HepG2 (cell line): ENCODE results near the gene ADSS1. TPM values are rescaled to one million over a fixed set of nuclear protein-coding genes. Genes with fewer than 3 reads are reported as not detected.

Source experiments
- ATAC-seq: fragments of 200-7000 bp; cut with Tn5 transposase; 3 replicates; pipeline ENCODE4 v1.9.1; 2020; ENCODE audit warnings: mild to moderate bottlenecking, moderate library complexity
- BruUV-seq: library from RNA; stranded (reverse); fragments of 400-500 nt; replicated peaks from 2 replicates; lab custom pipeline; 2021; lab: Mats Ljungman, UMichigan
- CTCF ChIA-PET: fragments of 300-600 bp; formaldehyde crosslinking; extraction: SDS; loops from one replicate; lab custom pipeline; 2021; ENCODE audit warnings: low total read pairs, inconsistent platforms, low intra/inter-chr PET ratio; lab: Yijun Ruan, JAX
- POLR2A ChIA-PET: fragments of 350-600 bp; sonication (Branson Sonifier 250); formaldehyde crosslinking; loops from one replicate; lab custom pipeline; 2020; ENCODE audit warnings: antibody characterized with exemption, inconsistent platforms; lab: Yijun Ruan, JAX
- DNase-seq: peaks from one replicate; pipeline ENCODE4 v3.0.0-alpha.2; 2015; ENCODE audit warnings: low spot score
- FAIRE-seq: peaks from 3 replicates; lab custom pipeline; 2011; peaks lifted over from hg19 to GRCh38; lab: Jason Lieb, UNC
- H2AFZ ChIP-seq: one replicate; pipeline ENCODE4 v1.6.1; 2011; ENCODE audit warnings: low read length, inconsistent platforms
- H3K27ac ChIP-seq: fragments of 300-600 bp; 3 replicates; pipeline ENCODE4 v1.8.0; 2011; ENCODE audit warnings: mixed run types, mild to moderate bottlenecking, mixed read lengths, low read length, inconsistent platforms; ENCODE audit not compliant: insufficient read depth; ENCODE audit errors: extremely low read length
- H3K27me3 ChIP-seq, 2 experiments: fragments of 200-600 bp in 1 of 2; 2 replicates in 1 of 2; 3 replicates in 1 of 2; pipeline versions ENCODE4 v1.6.0 to v1.8.0; 2011; ENCODE audit warnings: low read length in 2 of 2, mild to moderate bottlenecking in 2 of 2, moderate library complexity in 2 of 2, inconsistent platforms in 1 of 2; ENCODE audit not compliant: insufficient read depth in 2 of 2, control insufficient read depth in 1 of 2
- H3K36me3 ChIP-seq, 2 experiments: fragments of 200-600 bp in 1 of 2; replicated peaks in 1 of 2; 2 replicates in 1 of 2; 3 replicates in 1 of 2; pipeline versions ENCODE4 v1.5.1 to v1.8.0; 2011; ENCODE audit warnings: low read length in 2 of 2, inconsistent platforms in 1 of 2; ENCODE audit not compliant: insufficient read depth in 2 of 2, control insufficient read depth in 1 of 2
- H3K4me1 ChIP-seq: 2 replicates; pipeline ENCODE4 v1.5.1; 2012; ENCODE audit warnings: low read length, inconsistent platforms; ENCODE audit not compliant: insufficient read depth
- H3K4me2 ChIP-seq: 2 replicates; pipeline ENCODE4 v1.6.0; 2011; ENCODE audit warnings: low read depth, low read length, inconsistent platforms
- H3K4me3 ChIP-seq, 3 experiments: fragments of 200-600 bp in 1 of 3; sonication (generic), shearing (Covaris generic) in 1 of 3; replicated peaks in 1 of 3; 2 replicates each; pipeline ENCODE4 v1.5.1; 2011 to 2016; ENCODE audit warnings: low read length in 3 of 3, inconsistent platforms in 2 of 3, low read depth in 2 of 3, mild to moderate bottlenecking in 2 of 3, control low read depth in 1 of 3, mixed read lengths in 1 of 3; ENCODE audit not compliant: insufficient read depth in 1 of 3
- H3K79me2 ChIP-seq: one replicate; pipeline ENCODE4 v1.6.1; 2011; ENCODE audit warnings: low read length, inconsistent platforms; ENCODE audit not compliant: insufficient read depth
- H3K9ac ChIP-seq: 2 replicates; pipeline ENCODE4 v1.6.0; 2011; ENCODE audit warnings: mild to moderate bottlenecking, low read depth, low read length, inconsistent platforms; ENCODE audit not compliant: insufficient read depth
- H3K9me3 ChIP-seq: 2 replicates; pipeline ENCODE4 v1.5.1; 2012; ENCODE audit warnings: mild to moderate bottlenecking, low read length
- H4K20me1 ChIP-seq: 2 replicates; pipeline ENCODE4 v1.6.0; 2011; ENCODE audit warnings: inconsistent platforms, mild to moderate bottlenecking, low read length, moderate library complexity; ENCODE audit not compliant: insufficient read depth
- HNRNPL ChIP-seq: fragments of 200-400 bp; formaldehyde crosslinking; IDR thresholded peaks from 2 replicates; pipeline ENCODE4 v1.6.1; 2017; ENCODE audit warnings: mild to moderate bottlenecking, low read depth, low read length
- MZF1 ChIP-seq: sonication (generic); formaldehyde crosslinking; IDR thresholded peaks from 2 replicates; pipeline ENCODE4 v1.8.1; 2023; ENCODE audit warnings: mild to moderate bottlenecking, missing genetic modification reagents, borderline replicate concordance
- NFATC3 ChIP-seq: sonication (generic); formaldehyde crosslinking; IDR thresholded peaks from 2 replicates; pipeline ENCODE4 v1.5.1; 2020; ENCODE audit warnings: mild to moderate bottlenecking, missing genetic modification reagents
- NFE2L2 ChIP-seq: fragments of 150-350 bp; IDR thresholded peaks from 2 replicates; pipeline ENCODE4 v1.6.1; 2014; ENCODE audit warnings: low read length
- NFYC ChIP-seq: IDR thresholded peaks from 2 replicates; pipeline ENCODE4 v1.6.1; 2016; ENCODE audit warnings: missing genetic modification reagents, missing compliant biosample characterization
- POLR2G ChIP-seq: fragments of 200-400 bp; formaldehyde crosslinking; IDR thresholded peaks from 2 replicates; pipeline ENCODE4 v1.6.1; 2018; ENCODE audit warnings: mild to moderate bottlenecking, low read depth, low read length, moderate library complexity
- PRPF4 ChIP-seq: fragments of 200-400 bp; formaldehyde crosslinking; IDR thresholded peaks from 2 replicates; pipeline ENCODE4 v1.6.1; 2016; ENCODE audit warnings: low read length, low read depth; ENCODE audit not compliant: poor library complexity, severe bottlenecking
- RFX3 ChIP-seq: IDR thresholded peaks from 2 replicates; pipeline ENCODE4 v1.6.1; 2016; ENCODE audit warnings: missing biosample characterization, missing genetic modification reagents
- ZNF484 ChIP-seq: sonication (generic); formaldehyde crosslinking; IDR thresholded peaks from 2 replicates; pipeline ENCODE4 v1.5.1; 2020; ENCODE audit warnings: mild to moderate bottlenecking, low read depth, missing genetic modification reagents, borderline replicate concordance
- ZNF737 ChIP-seq: sonication (generic); formaldehyde crosslinking; IDR thresholded peaks from 2 replicates; pipeline ENCODE4 v1.5.0; 2020; ENCODE audit warnings: missing genetic modification reagents, mild to moderate bottlenecking, borderline replicate concordance
- ZNF768 ChIP-seq: sonication (generic); formaldehyde crosslinking; IDR thresholded peaks from 2 replicates; pipeline ENCODE4 v1.4.0; 2020; ENCODE audit warnings: missing genetic modification reagents
- WGBS: methylation state at CpG from one replicate; pipeline ENCODE4 v1.1.6; 2017; ENCODE audit warnings: low lambda C conversion rate; 5-methylcytosine and 5-hydroxymethylcytosine counted together
- in situ Hi-C: cut with HindIII; loops from 2 replicates; pipeline ENCODE4 v1.10.0; 2017; ENCODE audit warnings: low pct_unique_long_range_greater_than_20kb; ENCODE audit not compliant: extremely low pct_ligation_motif_present
- intact Hi-C: fragments of 100-400 bp; cut with micrococcal nuclease; formaldehyde crosslinking; loops from one replicate; pipeline ENCODE4 v1.10.0; 2022; ENCODE audit not compliant: unreplicated experiment
- polyA plus RNA-seq, 8 experiments: library from polyadenylated mRNA; depleted of rRNA in 3 of 8; stranded (reverse) in 7 of 8; unstranded in 1 of 8; fragments of >200 nt; fragmentation: Illumina TruSeq in 4 of 8; extraction: Trizol in 4 of 8; gene quantifications; 2 replicates each; pipeline versions ENCODE4 v1.2.1 to v1.2.3, GENCODE V29; 2011 to 2016; ENCODE audit warnings: low read depth in 4 of 8, missing spikeins in 1 of 8, mixed read lengths in 1 of 8; ENCODE audit not compliant: insufficient read depth in 1 of 8
- total RNA-seq, 5 experiments: library from RNA; depleted of rRNA; stranded (reverse); fragments of >200 nt; fragmentation: Illumina TruSeq; extraction: Trizol; gene quantifications; 2 replicates each; pipeline ENCODE4 v1.2.3, GENCODE V29; 2016; ENCODE audit warnings: low read depth in 1 of 5
- TF ChIP-seq, protein P1 (sequence below): sonication (generic); formaldehyde crosslinking; IDR thresholded peaks from 2 replicates; pipeline ENCODE4 v1.5.0; 2020; ENCODE audit warnings: missing genetic modification reagents, mild to moderate bottlenecking, borderline replicate concordance
- TF ChIP-seq, protein P2 (sequence below): sonication (generic); formaldehyde crosslinking; IDR thresholded peaks from 2 replicates; pipeline ENCODE4 v1.4.0; 2020; ENCODE audit warnings: missing genetic modification reagents, mild to moderate bottlenecking, borderline replicate concordance
- TF ChIP-seq, protein P3 (sequence below): sonication (generic); formaldehyde crosslinking; IDR thresholded peaks from 2 replicates; pipeline ENCODE4 v1.5.1; 2020; ENCODE audit warnings: mild to moderate bottlenecking, missing genetic modification reagents, moderate library complexity
- TF ChIP-seq, protein P4 (sequence below): sonication (generic); formaldehyde crosslinking; IDR thresholded peaks from 2 replicates; pipeline ENCODE4 v1.5.0; 2020; ENCODE audit warnings: mild to moderate bottlenecking, low read depth, missing genetic modification reagents, borderline replicate concordance
- TF ChIP-seq, protein P5 (sequence below): conservative IDR thresholded peaks from 2 replicates; pipeline ENCODE4 v1.6.1; 2018; ENCODE audit warnings: missing genetic modification reagents

ADSS1 gene
- total and polyA plus RNA-seq, 2 of the 13 experiments (the other 11 are each of a cell fraction or from before 2014, with no cell fraction given), result 1.0 to 36.7 TPM

DNA sequence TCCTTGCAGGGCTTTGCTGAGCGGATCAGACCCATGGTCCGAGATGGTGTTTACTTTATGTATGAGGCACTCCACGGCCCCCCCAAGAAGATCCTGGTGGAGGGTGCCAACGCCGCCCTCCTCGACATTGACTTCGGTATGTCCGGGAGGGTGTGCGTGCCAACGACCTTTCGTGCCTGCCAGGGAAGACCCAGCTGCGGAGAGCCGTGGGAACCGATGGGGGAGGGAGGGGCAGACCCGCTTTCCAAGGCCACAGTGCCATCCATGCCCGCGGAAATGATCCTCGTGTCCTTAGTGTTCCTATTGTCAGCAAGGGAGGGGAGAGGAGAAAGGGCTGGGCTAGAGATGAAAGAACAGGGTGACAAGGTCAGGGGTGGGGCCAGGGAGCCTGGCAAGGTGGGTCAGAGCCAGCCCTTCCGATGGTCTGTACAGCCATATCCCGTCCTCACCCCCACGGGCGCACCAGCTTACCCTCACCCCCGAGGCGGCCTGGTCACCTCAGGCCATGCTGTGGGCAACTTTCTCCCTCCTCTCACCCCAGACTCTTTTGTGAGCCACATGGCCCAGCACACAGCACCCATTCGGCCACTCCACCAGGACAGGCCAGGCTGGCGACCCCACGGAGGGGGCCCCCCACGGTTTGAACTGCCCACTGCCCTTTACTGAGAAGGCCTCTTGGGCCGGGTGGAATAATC lies 17.2 kb downstream of the ADSS1 start:
- DNase-seq (no peak), FAIRE-seq (no peak), ATAC-seq (no peak)
- Histone ChIP-seq H3K9me3 (no peaks in the 10 kb centered on the region), H3K4me2 (no peak overlapping the region), H2AFZ (no peak overlapping the region), H3K4me1 (peaks cover 39% of the 10 kb centered on the region), H3K27ac (no peak overlapping the region), H4K20me1 (no peaks in the 10 kb centered on the region), H3K36me3 (no peaks in the 10 kb centered on the region; a peak in 2 of 5 replicates), H3K27me3 (no peaks in the 10 kb centered on the region), H3K9ac (no peak overlapping the region), H3K4me3 (no peak overlapping the region), H3K79me2 (no peaks in the 10 kb centered on the region)
- intact Hi-C loops (no loop called here), in situ Hi-C loops (no loop called here)
- CTCF ChIA-PET, result no interaction called here
- 84% methylated on average over 22 of the region's 29 CpGs for WGBS
- POLR2A ChIA-PET, result no interaction called here
- no TSS peak for BruUV-seq
- TF ChIP-seq ZNF768 (no peak), NFE2L2 (no peak), NFYC (CRISPR knock-in tag) (no peak), ZNF484 (CRISPR knock-in tag) (no peak), RFX3 (CRISPR knock-in tag) (no peak), HNRNPL (0 out of 2 replicates have a peak, but pooled peaks have one; percentile 30), MZF1 (CRISPR knock-in tag) (no peak), PRPF4 (no peak), NFATC3 (CRISPR knock-in tag) (no peak), POLR2G (no peak), ZNF737 (CRISPR knock-in tag) (no peak)
- TF ChIP-seq, protein P1, sequence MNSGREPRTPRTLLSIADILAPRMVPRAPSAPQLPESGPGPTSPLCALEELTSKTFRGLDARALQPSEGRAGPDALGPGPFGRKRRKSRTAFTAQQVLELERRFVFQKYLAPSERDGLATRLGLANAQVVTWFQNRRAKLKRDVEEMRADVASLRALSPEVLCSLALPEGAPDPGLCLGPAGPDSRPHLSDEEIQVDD (CRISPR knock-in tag), result no peak
- TF ChIP-seq, protein P2, sequence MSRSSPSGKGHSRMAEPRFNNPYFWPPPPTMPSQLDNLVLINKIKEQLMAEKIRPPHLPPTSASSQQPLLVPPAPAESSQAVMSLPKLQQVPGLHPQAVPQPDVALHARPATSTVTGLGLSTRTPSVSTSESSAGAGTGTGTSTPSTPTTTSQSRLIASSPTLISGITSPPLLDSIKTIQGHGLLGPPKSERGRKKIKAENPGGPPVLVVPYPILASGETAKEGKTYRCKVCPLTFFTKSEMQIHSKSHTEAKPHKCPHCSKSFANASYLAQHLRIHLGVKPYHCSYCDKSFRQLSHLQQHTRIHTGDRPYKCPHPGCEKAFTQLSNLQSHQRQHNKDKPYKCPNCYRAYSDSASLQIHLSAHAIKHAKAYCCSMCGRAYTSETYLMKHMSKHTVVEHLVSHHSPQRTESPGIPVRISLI (CRISPR knock-in tag), result no peak
- TF ChIP-seq, protein P3, sequence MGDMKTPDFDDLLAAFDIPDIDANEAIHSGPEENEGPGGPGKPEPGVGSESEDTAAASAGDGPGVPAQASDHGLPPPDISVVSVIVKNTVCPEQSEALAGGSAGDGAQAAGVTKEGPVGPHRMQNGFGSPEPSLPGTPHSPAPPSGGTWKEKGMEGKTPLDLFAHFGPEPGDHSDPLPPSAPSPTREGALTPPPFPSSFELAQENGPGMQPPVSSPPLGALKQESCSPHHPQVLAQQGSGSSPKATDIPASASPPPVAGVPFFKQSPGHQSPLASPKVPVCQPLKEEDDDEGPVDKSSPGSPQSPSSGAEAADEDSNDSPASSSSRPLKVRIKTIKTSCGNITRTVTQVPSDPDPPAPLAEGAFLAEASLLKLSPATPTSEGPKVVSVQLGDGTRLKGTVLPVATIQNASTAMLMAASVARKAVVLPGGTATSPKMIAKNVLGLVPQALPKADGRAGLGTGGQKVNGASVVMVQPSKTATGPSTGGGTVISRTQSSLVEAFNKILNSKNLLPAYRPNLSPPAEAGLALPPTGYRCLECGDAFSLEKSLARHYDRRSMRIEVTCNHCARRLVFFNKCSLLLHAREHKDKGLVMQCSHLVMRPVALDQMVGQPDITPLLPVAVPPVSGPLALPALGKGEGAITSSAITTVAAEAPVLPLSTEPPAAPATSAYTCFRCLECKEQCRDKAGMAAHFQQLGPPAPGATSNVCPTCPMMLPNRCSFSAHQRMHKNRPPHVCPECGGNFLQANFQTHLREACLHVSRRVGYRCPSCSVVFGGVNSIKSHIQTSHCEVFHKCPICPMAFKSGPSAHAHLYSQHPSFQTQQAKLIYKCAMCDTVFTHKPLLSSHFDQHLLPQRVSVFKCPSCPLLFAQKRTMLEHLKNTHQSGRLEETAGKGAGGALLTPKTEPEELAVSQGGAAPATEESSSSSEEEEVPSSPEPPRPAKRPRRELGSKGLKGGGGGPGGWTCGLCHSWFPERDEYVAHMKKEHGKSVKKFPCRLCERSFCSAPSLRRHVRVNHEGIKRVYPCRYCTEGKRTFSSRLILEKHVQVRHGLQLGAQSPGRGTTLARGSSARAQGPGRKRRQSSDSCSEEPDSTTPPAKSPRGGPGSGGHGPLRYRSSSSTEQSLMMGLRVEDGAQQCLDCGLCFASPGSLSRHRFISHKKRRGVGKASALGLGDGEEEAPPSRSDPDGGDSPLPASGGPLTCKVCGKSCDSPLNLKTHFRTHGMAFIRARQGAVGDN (CRISPR knock-in tag), result 0 out of 2 replicates have a peak, but pooled peaks have one; percentile 27
- TF ChIP-seq, protein P4, sequence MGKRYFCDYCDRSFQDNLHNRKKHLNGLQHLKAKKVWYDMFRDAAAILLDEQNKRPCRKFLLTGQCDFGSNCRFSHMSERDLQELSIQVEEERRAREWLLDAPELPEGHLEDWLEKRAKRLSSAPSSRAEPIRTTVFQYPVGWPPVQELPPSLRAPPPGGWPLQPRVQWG (CRISPR knock-in tag), result no peak
- TF ChIP-seq, protein P5, sequence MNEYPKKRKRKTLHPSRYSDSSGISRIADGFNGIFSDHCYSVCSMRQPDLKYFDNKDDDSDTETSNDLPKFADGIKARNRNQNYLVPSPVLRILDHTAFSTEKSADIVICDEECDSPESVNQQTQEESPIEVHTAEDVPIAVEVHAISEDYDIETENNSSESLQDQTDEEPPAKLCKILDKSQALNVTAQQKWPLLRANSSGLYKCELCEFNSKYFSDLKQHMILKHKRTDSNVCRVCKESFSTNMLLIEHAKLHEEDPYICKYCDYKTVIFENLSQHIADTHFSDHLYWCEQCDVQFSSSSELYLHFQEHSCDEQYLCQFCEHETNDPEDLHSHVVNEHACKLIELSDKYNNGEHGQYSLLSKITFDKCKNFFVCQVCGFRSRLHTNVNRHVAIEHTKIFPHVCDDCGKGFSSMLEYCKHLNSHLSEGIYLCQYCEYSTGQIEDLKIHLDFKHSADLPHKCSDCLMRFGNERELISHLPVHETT (CRISPR knock-in tag), result no peak
